Loucy (cell line): ENCODE measurements around the gene VPS54.

Source experiments
- H2AFZ ChIP-seq: fragments of 200-600 bp; sonication (generic); 2 replicates; pipeline ENCODE4 v1.6.0; 2016; ENCODE audit warnings: antibody characterized with exemption, mild to moderate bottlenecking, low read length, moderate library complexity
- H3F3A ChIP-seq: fragments of 200-600 bp; 2 replicates; pipeline ENCODE4 v1.6.0; 2016; ENCODE audit warnings: antibody characterized with exemption, low read depth, mild to moderate bottlenecking
- H3K27me3 ChIP-seq: fragments of 200-600 bp; sonication (generic); 2 replicates; pipeline ENCODE4 v1.6.1; 2014; ENCODE audit warnings: low read length, mild to moderate bottlenecking; ENCODE audit not compliant: insufficient read depth, poor library complexity, severe bottlenecking
- H3K36me3 ChIP-seq: fragments of 200-600 bp; sonication (generic); 2 replicates; pipeline ENCODE4 v1.6.1; 2016; ENCODE audit warnings: low read length; ENCODE audit not compliant: insufficient read depth
- H3K4me1 ChIP-seq: fragments of 200-600 bp; sonication (generic); 2 replicates; pipeline ENCODE4 v1.5.1; 2014; ENCODE audit warnings: low read length, mild to moderate bottlenecking; ENCODE audit not compliant: insufficient read depth, poor library complexity, severe bottlenecking
- H3K4me2 ChIP-seq: fragments of 200-600 bp; sonication (generic); 2 replicates; pipeline ENCODE4 v1.6.0; 2014; ENCODE audit warnings: antibody characterized with exemption, low read length, low read depth, mild to moderate bottlenecking; ENCODE audit not compliant: poor library complexity, severe bottlenecking
- H3K4me3 ChIP-seq: fragments of 200-600 bp; sonication (generic); 2 replicates; pipeline ENCODE4 v1.5.1; 2014; ENCODE audit warnings: low read length, mild to moderate bottlenecking, mixed read lengths; ENCODE audit not compliant: poor library complexity, severe bottlenecking
- H3K79me2 ChIP-seq: fragments of 200-600 bp; sonication (generic); 2 replicates; pipeline ENCODE4 v1.6.1; 2014; ENCODE audit warnings: low read length; ENCODE audit not compliant: insufficient read depth
- H3K9ac ChIP-seq: fragments of 200-600 bp; sonication (generic); 2 replicates; pipeline ENCODE4 v1.6.0; 2014; ENCODE audit warnings: mild to moderate bottlenecking, low read depth, low read length, moderate library complexity; ENCODE audit not compliant: poor library complexity, severe bottlenecking
- H3K9me2 ChIP-seq: fragments of 200-600 bp; sonication (generic); replicated peaks from 2 replicates; pipeline ENCODE4 v1.6.1; 2016; ENCODE audit warnings: low read depth, low read length, mixed read lengths
- H3K9me3 ChIP-seq: fragments of 200-600 bp; sonication (generic); 2 replicates; pipeline ENCODE4 v1.6.1; 2014; ENCODE audit warnings: mild to moderate bottlenecking, antibody characterized with exemption, low read length, low read depth; ENCODE audit not compliant: insufficient read depth
- H4K20me1 ChIP-seq: fragments of 200-600 bp; sonication (generic); 2 replicates; pipeline ENCODE4 v1.6.0; 2014; ENCODE audit warnings: antibody characterized with exemption, low read length, mild to moderate bottlenecking; ENCODE audit not compliant: insufficient read depth, poor library complexity, severe bottlenecking
- EZH2phosphoT487 ChIP-seq: fragments of 200-600 bp; IDR thresholded peaks from 2 replicates; pipeline ENCODE4 v1.6.1; 2018; ENCODE audit warnings: antibody characterized with exemption, mild to moderate bottlenecking, moderate library complexity, borderline replicate concordance
- TF ChIP-seq, protein P1 (sequence below): fragments of 200-600 bp; sonication (generic); conservative IDR thresholded peaks from 2 replicates; pipeline ENCODE4 v1.5.1; 2014; ENCODE audit warnings: mild to moderate bottlenecking, antibody characterized with exemption, low read length

Gene VPS54

DNA sequence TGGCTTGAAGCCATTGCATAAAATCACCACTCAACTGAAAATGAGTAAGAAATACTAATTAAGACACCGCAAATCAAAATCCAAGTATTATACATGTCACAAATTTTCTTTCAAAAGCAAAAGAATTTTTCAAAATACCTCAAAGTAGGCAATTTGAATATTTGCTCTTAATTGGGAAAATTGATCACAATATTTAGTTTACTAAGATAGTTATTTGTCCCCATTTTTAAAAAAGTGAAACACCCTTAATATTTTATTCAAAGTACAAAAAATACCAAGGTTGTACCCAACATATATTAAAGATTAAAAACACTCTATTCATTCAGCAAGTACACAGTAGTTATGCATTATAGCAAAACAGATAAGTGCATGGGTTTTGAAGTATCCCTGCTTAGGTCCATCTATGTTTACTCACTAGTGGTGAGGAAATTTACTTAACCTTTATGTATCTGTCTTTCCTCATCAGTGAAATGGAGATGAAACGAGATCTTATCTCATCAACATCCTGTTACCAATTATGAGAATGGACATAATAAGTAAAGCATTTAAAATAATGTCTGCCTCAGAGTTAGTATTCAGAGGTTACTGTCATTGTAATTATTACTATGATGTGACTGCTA is 35.1 kb downstream of the VPS54 start:
- Histone ChIP-seq H3K4me1 (peaks cover 6% of the 10 kb centered on the region), H3K27me3 (no peaks in the 10 kb centered on the region), H3K79me2 (no peaks in the 10 kb centered on the region; the same call in 1 of the 2 replicates), H3K4me2 (no peak overlapping the region), H3K9me3 (no peaks in the 10 kb centered on the region), H3K9ac (no peak overlapping the region), H2AFZ (no peak overlapping the region), H3K36me3 (peaks cover 17% of the 10 kb centered on the region; the same call in 1 of the 2 replicates), H4K20me1 (no peaks in the 10 kb centered on the region), H3K9me2 (no peaks in the 10 kb centered on the region), H3K4me3 (no peak overlapping the region), H3F3A (no peaks in the 10 kb centered on the region)
- TF ChIP-seq, protein P1, sequence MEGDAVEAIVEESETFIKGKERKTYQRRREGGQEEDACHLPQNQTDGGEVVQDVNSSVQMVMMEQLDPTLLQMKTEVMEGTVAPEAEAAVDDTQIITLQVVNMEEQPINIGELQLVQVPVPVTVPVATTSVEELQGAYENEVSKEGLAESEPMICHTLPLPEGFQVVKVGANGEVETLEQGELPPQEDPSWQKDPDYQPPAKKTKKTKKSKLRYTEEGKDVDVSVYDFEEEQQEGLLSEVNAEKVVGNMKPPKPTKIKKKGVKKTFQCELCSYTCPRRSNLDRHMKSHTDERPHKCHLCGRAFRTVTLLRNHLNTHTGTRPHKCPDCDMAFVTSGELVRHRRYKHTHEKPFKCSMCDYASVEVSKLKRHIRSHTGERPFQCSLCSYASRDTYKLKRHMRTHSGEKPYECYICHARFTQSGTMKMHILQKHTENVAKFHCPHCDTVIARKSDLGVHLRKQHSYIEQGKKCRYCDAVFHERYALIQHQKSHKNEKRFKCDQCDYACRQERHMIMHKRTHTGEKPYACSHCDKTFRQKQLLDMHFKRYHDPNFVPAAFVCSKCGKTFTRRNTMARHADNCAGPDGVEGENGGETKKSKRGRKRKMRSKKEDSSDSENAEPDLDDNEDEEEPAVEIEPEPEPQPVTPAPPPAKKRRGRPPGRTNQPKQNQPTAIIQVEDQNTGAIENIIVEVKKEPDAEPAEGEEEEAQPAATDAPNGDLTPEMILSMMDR, result no peak
- TF ChIP-seq EZH2phosphoT487, result no peak

DNA sequence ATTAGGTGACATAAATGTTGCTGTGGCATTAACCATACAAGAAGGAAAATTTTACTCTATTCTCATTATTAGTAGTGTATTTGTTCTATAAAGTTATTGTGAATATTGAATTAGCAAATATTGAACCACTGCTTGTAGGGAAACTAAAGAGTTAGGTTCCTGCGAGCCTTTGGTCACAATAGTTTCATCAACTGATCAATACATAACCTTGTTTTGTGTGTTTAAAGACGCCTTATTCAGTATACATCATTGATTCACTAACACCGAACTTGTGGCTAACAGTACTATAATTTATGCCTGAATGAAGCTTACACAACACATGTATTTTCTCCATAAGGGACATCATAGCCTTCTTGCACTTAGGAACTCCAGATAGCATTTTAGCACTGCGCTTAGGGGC is 36.9 kb downstream of the VPS54 start:
- no peaks in the 10 kb centered on the region for H3F3A ChIP-seq
- H3K79me2 ChIP-seq, result no peaks in the 10 kb centered on the region; the same call in 1 of the 2 replicates
- H3K36me3 ChIP-seq, result peaks cover 25% of the 10 kb centered on the region; the same call in 1 of the 2 replicates
- H4K20me1 ChIP-seq, result no peaks in the 10 kb centered on the region
- no peak overlapping the region for H2AFZ ChIP-seq
- no peak overlapping the region for H3K4me3 ChIP-seq
- TF ChIP-seq, protein P1, result no peak
- no peak for TF ChIP-seq EZH2phosphoT487
- no peak overlapping the region for H3K9ac ChIP-seq
- H3K9me3 ChIP-seq, result no peaks in the 10 kb centered on the region
- H3K9me2 ChIP-seq, result no peaks in the 10 kb centered on the region
- H3K4me2 ChIP-seq, result no peak overlapping the region
- peaks cover 6% of the 10 kb centered on the region for H3K4me1 ChIP-seq
- H3K27me3 ChIP-seq, result no peaks in the 10 kb centered on the region

DNA sequence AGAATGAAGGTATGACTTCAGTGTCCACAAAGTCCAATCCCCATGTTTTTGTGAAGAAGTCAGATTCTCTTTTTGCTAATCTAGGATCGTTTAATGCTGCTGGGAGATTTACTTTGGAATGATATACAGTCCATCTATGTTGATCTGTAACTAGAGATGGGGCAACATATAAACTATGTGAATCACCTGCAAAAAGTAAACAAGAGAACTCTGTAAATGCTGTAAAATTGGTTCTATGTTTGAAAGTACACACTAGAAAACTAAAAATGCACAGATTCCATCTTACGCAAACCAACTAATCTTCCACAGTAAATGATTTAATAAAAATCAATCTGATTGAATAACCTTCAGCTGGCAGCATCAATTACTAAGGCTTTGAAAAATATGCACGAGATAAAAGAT is 37.5 kb downstream of the VPS54 start:
- Histone ChIP-seq H3K4me2 (no peak overlapping the region), H3K9me2 (no peaks in the 10 kb centered on the region), H3K4me1 (peaks cover 6% of the 10 kb centered on the region), H3K27me3 (no peaks in the 10 kb centered on the region), H3K36me3 (peaks cover 25% of the 10 kb centered on the region; the same call in 1 of the 2 replicates), H3K9me3 (no peaks in the 10 kb centered on the region), H2AFZ (no peak overlapping the region), H3K4me3 (no peak overlapping the region), H3K9ac (no peak overlapping the region), H4K20me1 (no peaks in the 10 kb centered on the region), H3F3A (no peaks in the 10 kb centered on the region), H3K79me2 (no peaks in the 10 kb centered on the region; the same call in 1 of the 2 replicates)
- no peak for TF ChIP-seq EZH2phosphoT487
- TF ChIP-seq, protein P1, result no peak
